Stimulated activated CD8-positive, alpha-beta memory T cell treated with anti-CD3 and anti-CD28 coated beads, Interleukin-7, amount 100 ng/mL, for 1 hour (primary cell): Measurements from ENCODE around the gene BSG.
A peak's percentile ranks its signal among the peaks of the same experiment; 100 is the strongest.
"Not testable (repeated sequence)": the region's sequence is repeated elsewhere in the genome, so short reads cannot be mapped to it uniquely, and the experiment has no call there.

Source experiments
- DNase-seq, 2 donors: peaks; one replicate each; pipeline ENCODE4 v3.0.0-alpha.2; 2020; ENCODE audit warnings: low read depth in 2 of 2

Gene BSG

GRCh38 chr19:588093-588740 is 15.8 kb downstream of the BSG start:
- peak in 1 of 2 donors; percentile 34 for DNase-seq

DNA sequence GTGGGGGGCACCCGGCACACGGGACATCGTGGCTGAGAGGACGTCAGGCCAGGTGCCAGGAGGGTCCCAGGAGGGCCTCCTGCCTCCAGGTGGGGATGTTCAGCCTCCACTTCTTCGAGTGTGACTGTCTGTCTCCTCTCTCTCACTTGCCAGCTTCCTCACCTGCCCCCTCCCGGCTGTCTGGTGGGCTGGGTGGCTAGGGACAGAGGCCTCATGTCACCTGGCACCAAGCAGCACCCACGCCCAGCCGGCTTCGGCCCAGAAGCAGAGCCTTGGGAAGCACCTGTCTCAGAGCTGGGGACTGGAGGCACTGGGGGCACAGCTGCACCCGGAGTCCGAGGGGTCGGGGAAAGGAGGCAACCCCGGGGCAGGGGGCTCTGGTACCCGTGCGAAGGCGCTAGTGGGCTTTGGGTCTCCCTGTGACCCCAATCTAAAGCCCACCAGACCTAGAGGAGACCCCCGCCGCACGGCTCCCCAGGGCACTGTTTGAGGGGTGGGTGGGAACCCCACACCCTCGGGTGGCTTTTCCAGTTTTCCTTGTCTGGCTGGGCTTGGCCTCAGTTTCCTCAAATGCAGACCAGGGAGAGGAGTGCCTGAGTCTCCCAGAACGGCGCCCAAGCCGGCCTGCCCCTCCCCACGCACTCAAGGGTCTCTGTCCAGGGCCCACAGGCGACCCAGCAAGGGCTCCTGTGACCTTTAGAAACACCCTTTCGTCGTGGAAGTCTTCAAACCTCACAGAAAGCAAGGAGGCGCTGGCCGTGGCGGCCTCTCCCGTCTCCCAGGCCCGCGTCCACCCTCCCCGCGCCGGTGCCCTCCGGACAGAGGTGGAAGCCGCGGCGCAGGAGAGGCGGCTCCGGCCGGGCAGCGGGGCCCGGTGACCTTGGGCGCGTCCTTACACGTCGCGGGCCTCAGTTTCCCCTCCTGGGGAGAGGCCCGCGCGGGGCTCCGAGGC is 16.6 kb downstream of the BSG start:
- DNase-seq = no peak

GRCh38 chr19:589693-590395 is 17.4 kb downstream of the BSG start, which contains the start of gene HCN2:
TSS of gene HCN2 (plus strand) at chr19:589881. CDS start at chr19:589946, 65 bp downstream.
- DNase-seq = no peak

GRCh38 chr19:590396-590745 is 18.0 kb downstream of the BSG start:
- DNase-seq = no peak

DNA sequence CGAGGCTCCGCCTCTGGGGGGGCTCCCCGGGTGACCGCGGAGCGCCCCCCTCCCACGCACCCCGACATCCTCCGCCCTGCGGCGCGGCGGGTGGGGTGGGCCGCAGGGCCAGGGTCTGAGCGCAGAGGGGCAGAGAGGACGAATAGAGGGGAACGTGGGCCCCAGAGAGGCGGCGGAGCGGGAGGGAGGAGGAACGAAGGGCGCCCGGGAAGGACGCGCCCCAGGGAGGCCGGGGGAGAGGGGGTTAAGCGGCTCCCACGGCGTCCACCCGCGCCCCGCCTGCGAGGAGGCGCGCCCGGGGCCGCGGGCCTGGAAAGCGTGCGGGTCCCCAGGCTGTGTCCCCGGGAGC is 18.3 kb downstream of the BSG start:
- DNase-seq = no peak

- no peak for DNase-seq
Observed at GRCh38 chr19:591099-591958, 18.9 kb downstream of the BSG start.

DNA sequence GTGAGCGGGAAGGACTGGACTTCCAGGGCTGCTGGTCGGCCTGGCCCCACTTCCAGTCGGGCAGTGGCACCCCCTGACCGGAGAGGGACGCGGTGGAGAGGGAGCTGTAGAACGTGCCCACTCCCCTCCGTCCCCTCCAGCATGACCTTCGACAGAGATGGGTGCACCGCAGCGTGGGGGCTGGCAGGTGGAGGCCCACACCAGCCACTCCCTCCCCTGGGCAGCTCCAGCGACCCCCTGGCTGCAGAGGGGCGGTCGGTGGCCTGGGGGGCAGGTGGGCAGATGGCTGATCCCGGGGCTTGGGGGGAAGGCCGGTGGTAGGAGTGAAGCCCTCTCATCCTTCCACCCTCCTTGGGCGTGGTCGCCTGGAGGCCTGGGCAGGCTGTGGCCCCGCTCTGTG is 19.7 kb downstream of the BSG start:
- DNase-seq = no peak

DNA sequence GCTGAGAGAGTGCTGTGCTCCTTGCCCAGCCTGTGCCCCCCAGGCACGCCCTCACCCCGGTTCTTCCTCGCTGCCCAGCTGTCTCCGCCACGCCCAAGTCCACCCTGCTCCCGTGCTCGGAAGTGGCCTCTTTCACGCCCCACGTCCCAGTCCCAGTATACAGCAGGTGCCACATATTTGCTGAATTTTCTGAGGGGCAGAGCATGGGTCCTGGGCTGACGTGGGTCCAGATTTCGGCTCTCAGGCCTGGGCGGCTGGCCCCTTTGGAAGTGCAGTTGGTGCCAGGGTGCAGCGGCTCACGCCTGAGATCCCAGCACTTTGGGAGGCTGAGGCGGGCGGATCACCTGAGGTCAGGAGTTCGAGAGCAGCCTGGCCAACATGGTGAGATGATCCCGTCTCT is 20.7 kb downstream of the BSG start:
- DNase-seq = no peak

GRCh38 chr19:593505-593904 is 21.1 kb downstream of the BSG start:
- no peak for DNase-seq

DNA sequence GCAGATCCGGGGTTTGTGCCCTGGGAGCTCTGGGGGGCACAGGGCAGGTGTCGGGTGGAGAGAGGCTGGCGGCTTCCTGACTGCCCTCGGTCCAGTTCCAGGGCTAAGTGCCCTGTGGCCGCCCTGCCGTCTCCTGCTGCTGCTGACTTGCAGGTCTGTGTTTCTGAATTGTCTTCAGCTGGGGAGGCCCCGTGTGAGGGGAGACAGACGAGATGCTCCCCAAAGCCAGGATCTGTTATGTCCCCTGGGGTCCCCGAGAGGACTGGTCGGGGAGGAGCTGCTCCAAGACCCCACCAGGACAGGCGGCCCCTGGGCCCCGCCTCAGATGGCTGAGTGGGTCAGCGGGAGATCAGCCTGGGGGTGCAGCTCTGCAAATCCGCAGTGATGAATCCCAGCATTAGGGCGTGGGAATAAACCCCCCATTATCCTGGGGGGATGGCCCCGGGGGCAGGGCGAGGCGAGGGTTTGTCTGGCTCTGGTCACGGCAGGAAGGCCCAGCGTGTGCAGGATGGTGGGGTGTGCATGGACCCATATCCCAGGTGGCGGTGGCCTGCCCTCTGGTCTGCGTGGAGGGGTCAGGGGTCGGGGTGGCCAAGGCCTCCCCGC is 22.0 kb downstream of the BSG start:
- no peak for DNase-seq

GRCh38 chr19:595326-596262 is 23.2 kb downstream of the BSG start:
- no peak for DNase-seq

DNA sequence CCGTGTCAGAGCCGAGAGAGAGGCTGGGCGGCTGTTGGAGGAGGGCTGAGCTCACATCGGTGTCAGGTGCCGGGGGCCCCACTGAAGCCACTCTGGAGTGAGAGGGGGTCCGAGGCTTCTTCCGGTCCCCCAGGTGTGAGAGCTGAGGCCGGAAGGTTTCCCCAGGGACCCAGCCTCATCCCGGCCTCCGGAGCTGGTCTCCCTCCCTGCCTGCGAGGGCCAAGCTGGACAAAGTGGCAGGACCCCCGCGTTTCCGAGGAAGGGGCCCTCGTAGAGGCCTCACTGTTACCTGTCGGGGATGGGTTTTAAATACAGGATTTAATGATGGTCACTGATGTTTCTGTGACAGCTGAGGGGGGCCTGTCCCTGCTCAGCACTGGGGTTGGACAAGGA is 23.9 kb downstream of the BSG start:
- no peak for DNase-seq

DNA sequence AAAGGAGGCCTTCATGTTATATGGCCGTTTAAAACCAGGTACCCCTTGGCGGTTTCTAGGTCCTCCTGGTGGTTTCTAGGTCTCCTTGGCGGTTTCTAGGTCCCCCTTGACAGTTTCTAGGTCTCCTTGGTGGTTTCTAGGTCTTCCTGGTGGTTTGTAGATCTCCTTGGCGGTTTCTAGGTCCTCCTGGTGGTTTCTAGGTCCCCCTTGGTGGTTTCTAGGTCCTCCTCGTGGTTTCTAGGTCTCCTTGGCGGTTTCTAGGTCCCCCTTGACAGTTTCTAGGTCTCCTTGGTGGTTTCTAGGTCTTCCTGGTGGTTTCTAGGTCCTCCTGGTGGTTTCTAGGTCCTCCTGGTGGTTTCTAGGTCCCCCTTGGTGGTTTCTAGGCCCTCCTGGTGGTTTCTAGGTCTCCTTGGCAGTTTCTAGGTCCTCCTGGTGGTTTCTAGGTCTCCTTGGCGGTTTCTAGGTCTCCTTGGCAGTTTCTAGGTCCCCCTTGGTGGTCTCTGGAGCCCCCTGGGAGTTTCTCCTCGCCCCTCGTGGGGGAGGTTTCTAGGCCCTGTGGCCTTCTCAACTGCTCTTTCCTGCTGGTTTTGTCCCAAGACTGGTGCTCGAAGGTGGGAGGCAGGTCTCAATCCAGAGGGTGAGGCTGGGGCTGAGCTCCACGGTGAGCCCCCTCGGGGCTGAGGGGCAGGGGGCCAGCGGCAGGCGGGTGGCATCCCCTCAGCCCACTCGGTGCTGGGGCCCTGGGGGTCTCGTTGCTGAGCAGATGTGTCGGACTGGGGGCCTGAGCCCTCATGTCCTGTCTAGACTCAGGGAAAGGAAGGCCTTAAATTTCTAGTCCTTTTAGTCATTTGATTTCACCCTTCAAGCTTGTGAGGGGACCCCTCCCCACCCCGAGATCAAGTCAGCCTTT is 25.3 kb downstream of the BSG start:
- DNase-seq = no peak

DNA sequence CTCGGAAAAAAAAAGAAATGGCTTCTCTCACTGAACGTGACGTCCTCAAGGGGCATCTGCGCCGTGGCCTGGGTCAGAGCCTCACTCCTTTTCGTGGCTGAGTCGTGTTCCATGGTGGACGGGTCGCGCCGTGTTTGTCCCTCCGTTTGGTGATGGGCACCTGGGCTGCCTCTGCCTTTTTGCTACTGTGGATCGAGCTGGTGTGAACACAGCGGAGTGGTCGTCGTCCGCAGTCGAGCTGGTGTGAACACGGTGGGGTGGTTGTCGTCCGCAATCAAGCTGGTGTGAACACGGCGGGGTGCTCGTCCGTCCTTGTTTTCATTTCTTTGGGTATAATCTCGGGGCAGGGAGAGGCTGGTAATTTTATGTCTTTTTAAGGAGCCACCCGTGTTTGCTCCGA is 28.9 kb downstream of the BSG start:
- no peak for DNase-seq

DNA sequence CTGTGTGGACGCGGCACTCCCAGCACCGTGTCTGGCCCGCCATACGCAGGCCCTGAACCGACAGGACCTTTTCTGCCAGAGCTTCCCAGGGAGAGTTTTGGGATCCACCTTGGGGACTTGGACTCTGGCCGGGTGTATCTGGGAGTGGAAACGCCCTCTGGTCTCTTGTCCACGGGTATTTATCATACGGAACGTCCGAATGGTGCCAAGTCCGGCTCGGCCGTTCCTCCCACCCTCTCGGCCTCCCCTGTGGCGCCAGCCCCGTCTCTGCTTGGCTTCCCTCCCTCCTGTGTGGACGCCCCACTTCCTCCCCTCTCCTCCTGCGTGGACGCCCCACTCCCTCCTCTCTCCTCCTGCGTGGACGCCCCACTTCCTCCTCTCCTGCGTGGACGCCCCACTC is 29.4 kb downstream of the BSG start:
- no peak for DNase-seq

- no peak for DNase-seq
Observed at GRCh38 chr19:602391-603301, 30.2 kb downstream of the BSG start.

- not testable (repeated sequence) for DNase-seq
Observed at GRCh38 chr19:603302-603639, 30.9 kb downstream of the BSG start.

GRCh38 chr19:603779-604178 is 31.4 kb downstream of the BSG start:
- not testable (repeated sequence) for DNase-seq
